Small intestine (tissue), 7 donors: ENCODE data around the gene YJEFN3. TPM values are rescaled to one million over a fixed set of nuclear protein-coding genes. Genes with fewer than 3 reads are reported as not detected.

Experiments
- DNase-seq, 2 donors: peaks; one replicate each; pipeline versions ENCODE4 v3.0.0 to v3.0.0-alpha.2; 2013
- FAIRE-seq: peaks from 2 replicates; lab custom pipeline; 2012; peaks lifted over from hg19 to GRCh38; lab: Jason Lieb, UNC
- H3K27ac ChIP-seq, 3 donors: one replicate each; pipeline ENCODE4 v1.5.1; 2013; ENCODE audit warnings: low read length in 2 of 3, mild to moderate bottlenecking in 2 of 3, control low read depth in 1 of 3, inconsistent platforms in 1 of 3, low read depth in 1 of 3, moderate library complexity in 1 of 3
- H3K27me3 ChIP-seq, 3 donors: one replicate each; pipeline ENCODE4 v1.6.1; 2013; ENCODE audit warnings: low read length in 3 of 3, inconsistent platforms in 1 of 3; ENCODE audit not compliant: control insufficient read depth in 3 of 3, insufficient read depth in 3 of 3
- H3K36me3 ChIP-seq, 3 donors: one replicate each; pipeline ENCODE4 v1.6.1; 2013; ENCODE audit warnings: low read length in 3 of 3, inconsistent platforms in 1 of 3, low read depth in 1 of 3, mild to moderate bottlenecking in 1 of 3, moderate library complexity in 1 of 3; ENCODE audit not compliant: control insufficient read depth in 3 of 3, insufficient read depth in 2 of 3
- H3K4me1 ChIP-seq, 3 donors: one replicate each; pipeline ENCODE4 v1.6.1; 2013; ENCODE audit warnings: low read length in 2 of 3, inconsistent platforms in 1 of 3, low read depth in 1 of 3, mild to moderate bottlenecking in 1 of 3, moderate library complexity in 1 of 3; ENCODE audit not compliant: control insufficient read depth in 3 of 3, insufficient read depth in 2 of 3
- H3K4me3 ChIP-seq, 3 donors: one replicate each; pipeline ENCODE4 v1.5.1; 2013; ENCODE audit warnings: low read length in 3 of 3, control low read depth in 1 of 3, inconsistent platforms in 1 of 3, low read depth in 1 of 3, mild to moderate bottlenecking in 1 of 3, moderate library complexity in 1 of 3
- H3K9me3 ChIP-seq, 2 donors: one replicate each; pipeline ENCODE4 v1.6.1; 2013; ENCODE audit warnings: low read depth in 1 of 2, low read length in 1 of 2; ENCODE audit not compliant: control insufficient read depth in 2 of 2, insufficient read depth in 1 of 2
- WGBS, 3 donors: extraction: QIAGEN DNeasy Blood & Tissue Kit; methylation state at CpG; one replicate each; pipeline ENCODE4 v1.1.7; 2013; 5-methylcytosine and 5-hydroxymethylcytosine counted together
- polyA plus RNA-seq, 4 donors: library from polyadenylated mRNA; stranded (reverse) in 3 of 4; unstranded in 1 of 4; fragments of 200-250 nt in 3 of 4; fragments of 120-200 nt in 1 of 4; gene quantifications; one replicate each; pipeline versions ENCODE4 v1.2.1 to v1.2.3, GENCODE V29; 2013
- donor health status: healthy with polysubstance abuse.
- donor health status: control.
- donor health status: control.
- donor health status: Bipolar disorder and iron deficiency.
- donor health status: healthy.

The YJEFN3 gene
- polyA plus RNA-seq, 4 donors = 6.7 to 44.1 (median 17.5) TPM

DNA sequence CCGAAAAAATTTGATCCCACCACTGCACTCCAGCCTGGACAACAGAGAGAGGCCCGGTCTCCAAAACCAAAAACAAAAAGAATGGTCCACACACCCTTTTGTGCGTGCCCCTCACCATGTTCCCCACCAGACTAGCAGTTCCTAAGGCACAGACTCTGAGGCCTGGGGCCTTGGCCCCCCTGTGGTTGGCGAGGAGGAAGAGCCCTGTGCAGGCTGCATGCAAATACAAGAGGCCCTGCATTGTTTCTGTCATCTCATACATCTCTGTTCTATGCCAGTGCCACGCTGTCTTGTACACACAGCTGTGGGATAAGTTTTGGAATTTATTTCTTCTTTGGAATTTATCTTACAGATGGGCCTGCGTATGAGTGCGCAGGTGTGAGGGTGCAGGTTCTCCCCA is 4.7 kb upstream of the YJEFN3 start:
- H3K36me3 ChIP-seq = peaks cover 3 to 66% (median 5%) of the 10 kb centered on the region in 3 donors

DNA sequence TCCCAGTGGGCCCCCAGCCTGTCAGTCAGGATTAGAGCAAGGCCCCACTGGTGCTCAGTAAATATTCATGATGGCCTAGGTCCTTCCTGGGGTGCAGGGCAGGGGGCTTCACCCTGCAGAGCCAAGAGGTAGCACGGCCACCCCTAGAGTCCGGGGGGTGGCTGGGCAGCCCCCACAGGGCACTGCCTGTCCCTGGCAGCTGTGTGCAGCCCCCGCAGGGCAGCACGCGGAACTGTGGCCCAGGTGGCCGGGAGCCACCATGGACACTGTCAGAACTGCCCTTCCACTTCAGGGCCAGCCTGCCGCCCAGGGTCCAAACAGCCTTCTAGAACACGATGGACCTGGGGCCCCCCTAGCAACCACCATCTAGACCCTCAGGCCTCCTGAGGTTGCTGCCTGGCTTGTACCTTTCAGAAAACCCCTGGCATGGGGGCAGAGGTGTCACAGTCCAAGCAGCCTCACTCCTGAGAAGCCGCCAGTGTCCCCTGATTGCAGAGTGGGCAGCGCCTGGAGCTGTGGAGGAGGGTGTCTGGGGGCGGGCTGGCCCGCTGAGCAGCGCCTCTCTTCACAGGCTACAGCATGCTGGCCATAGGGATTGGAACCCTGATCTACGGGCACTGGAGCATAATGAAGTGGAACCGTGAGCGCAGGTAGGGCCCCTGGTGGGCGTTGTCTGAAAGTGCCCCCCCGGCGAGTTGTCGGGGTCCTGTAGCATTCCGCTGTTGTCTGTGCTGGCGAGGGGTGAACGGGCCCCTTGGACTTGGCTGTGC is 2.9 kb upstream of the YJEFN3 start:
- no peak overlapping the region for H3K4me3 ChIP-seq
- 91 to 94% (median 94%) methylated on average over 22 to 23 of the region's 23 CpGs for WGBS, 3 donors
- H3K9me3 ChIP-seq = no peaks in the 10 kb centered on the region
- H3K27ac ChIP-seq = no peak overlapping the region
- FAIRE-seq = no peak
- DNase-seq = no peak
- no peaks in the 10 kb centered on the region for H3K27me3 ChIP-seq
- H3K36me3 ChIP-seq = peaks cover 2 to 64% (median 3%) of the 10 kb centered on the region in 3 donors
- H3K4me1 ChIP-seq = no peaks in the 10 kb centered on the region

More for the DNA sequence above, 4.7 kb upstream of the YJEFN3 start:
- Histone ChIP-seq H3K4me3 (no peak overlapping the region), H3K4me1 (no peaks in the 10 kb centered on the region), H3K9me3 (no peaks in the 10 kb centered on the region), H3K27me3 (no peaks in the 10 kb centered on the region), H3K27ac (no peak overlapping the region)
- WGBS, 3 donors = 85 to 93% (median 87%) methylated on average over 7 of the region's 7 CpGs
- FAIRE-seq = no peak
- no peak for DNase-seq

DNA sequence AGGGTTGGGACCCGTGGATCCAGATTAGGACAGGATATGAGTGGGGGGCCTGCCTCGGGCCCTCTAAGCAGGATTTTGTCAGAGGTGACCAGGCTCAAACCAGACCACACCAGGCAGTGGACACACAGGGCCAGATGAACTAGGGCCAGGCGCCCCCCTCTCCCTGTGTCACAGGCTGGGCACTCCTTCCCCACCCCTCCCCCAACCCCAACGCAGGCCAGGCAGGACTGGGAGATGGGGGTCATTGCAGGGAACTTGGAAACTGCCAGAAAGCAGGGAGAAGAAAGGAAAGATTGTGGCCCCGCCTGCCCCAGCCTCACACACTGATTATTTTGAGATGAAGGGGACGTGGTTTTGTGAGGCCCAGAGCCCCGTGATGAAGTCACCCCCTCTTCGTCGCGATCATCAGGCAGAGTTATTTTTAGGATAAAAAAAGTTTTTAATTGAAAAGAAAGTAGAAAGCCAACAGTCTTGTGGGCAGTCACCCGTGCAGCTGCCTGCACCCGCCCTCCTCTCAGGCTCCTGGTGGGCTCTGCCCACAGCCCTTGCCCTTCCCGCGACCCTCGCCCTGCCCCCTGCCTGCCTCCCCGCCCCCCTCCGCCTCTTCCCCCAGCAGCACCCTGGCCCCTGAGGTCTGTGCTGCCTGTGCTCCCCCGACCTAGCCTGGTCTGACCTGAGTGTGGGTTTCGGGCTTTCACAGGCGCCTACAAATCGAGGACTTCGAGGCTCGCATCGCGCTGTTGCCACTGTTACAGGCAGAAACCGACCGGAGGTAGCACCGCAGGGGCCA is 1.9 kb upstream of the YJEFN3 start:
- H3K27ac ChIP-seq = no peak overlapping the region
- H3K27me3 ChIP-seq = no peaks in the 10 kb centered on the region
- no peak overlapping the region for H3K4me3 ChIP-seq
- H3K4me1 ChIP-seq = no peaks in the 10 kb centered on the region
- WGBS, 3 donors = 84 to 90% (median 88%) methylated on average over 26 to 28 of the region's 28 CpGs
- no peaks in the 10 kb centered on the region for H3K9me3 ChIP-seq
- DNase-seq (no peak), FAIRE-seq (no peak)
- H3K36me3 ChIP-seq = peaks cover 0 to 63% (median 3%) of the 10 kb centered on the region in 3 donors

DNA sequence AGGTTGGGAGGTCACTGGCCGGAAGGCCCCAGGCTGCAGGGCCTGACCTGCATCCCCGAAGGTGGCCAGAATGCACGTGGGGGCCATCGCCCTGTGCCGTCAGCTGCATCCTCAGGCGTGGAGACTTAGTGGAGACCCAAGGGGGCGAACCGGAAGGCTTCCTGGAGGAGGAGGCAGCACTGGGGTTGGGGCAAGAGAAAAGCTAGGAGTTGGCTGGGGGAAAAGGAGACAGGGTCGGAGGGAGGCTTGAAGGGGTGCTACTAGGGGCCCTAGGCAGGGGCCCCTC is 1.4 kb upstream of the YJEFN3 start:
- no peaks in the 10 kb centered on the region for H3K27me3 ChIP-seq
- H3K4me3 ChIP-seq = no peak overlapping the region
- no peak overlapping the region for H3K27ac ChIP-seq
- H3K36me3 ChIP-seq = peaks cover 0 to 63% (median 3%) of the 10 kb centered on the region in 3 donors
- DNase-seq = no peak
- no peaks in the 10 kb centered on the region for H3K9me3 ChIP-seq
- H3K4me1 ChIP-seq = peaks cover 0 to under 1% (median 0%) of the 10 kb centered on the region in 3 donors
- no peak for FAIRE-seq
- 94 to 96% (median 96%) methylated on average over 9 of the region's 9 CpGs for WGBS, 3 donors

DNA sequence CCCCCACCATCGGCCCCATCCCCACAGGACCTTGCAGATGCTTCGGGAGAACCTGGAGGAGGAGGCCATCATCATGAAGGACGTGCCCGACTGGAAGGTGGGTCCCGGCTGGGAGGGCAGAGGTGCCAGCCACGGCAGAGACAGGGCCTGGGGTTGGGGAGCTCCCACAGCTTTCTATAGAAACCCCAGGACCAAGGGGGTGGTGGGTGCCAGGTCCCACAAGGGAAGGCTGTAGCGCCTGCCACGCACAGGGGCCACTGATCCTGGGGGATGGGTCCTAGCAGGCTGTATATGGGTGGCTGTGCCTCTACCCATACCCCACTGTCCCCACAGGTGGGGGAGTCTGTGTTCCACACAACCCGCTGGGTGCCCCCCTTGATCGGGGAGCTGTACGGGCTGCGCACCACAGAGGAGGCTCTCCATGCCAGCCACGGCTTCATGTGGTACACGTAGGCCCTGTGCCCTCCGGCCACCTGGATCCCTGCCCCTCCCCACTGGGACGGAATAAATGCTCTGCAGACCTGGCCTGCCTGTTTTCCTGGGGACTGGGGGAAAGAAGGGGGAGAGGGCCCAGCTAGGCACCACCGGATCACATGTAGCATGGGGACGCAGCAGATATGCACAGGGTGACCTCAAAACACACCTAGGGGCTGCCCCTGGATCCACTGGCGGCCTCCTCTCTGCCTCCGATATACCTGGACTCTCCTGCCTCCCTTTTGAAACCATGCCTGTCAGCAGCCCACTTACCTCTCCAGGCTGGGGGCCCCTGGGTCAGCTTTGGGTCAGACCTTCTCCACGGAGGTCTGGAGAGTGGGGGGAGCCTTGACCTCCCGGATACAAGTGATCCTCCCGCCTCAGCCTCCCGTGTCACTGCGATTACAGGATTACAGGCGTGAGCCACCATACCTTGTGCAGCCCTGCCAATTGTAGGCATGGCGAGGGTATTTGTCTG is 761 bp upstream of the YJEFN3 start:
- Histone ChIP-seq H3K9me3 (no peaks in the 10 kb centered on the region), H3K36me3 (peaks cover 0 to 63% (median under 1%) of the 10 kb centered on the region in 3 donors), H3K4me3 (no peak overlapping the region), H3K4me1 (peaks cover 0 to 3% (median 0%) of the 10 kb centered on the region in 3 donors), H3K27ac (no peak overlapping the region), H3K27me3 (no peaks in the 10 kb centered on the region)
- FAIRE-seq (no peak), DNase-seq (no peak)
- 93 to 95% (median 94%) methylated on average over 26 to 27 of the region's 27 CpGs for WGBS, 3 donors

DNA sequence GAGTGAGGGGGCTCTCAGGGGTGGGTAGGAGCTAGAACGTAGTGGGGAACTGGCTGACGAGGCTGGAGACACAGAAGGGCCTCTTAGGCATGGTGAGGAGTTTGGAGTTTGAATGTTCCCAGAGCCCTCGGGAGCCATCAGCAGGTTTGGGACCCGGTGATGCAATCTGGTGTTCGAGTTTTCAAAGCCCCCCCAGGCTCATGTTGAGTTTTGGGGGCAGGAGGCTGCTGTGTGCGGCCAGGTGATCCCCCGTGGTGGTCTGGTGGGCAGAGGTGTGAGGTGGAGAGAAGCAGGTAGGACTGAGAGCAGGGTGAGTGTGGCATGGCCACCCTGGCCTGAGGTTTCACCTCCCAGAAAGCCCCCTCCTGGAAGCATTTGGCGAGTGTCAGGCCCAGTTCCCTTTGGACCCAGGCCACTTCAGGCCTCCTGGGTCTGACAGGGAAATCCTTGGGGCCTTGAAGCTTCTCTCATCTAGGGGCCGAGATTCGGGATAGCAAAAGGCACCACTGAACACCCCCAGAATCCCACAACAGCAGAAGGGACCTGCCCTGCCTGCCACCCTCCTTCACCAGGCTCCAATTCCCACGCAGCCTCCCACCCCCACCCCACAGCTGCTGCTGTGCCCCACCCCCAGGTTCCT is 1.2 kb downstream of the YJEFN3 start:
- DNase-seq = no peak
- H3K27ac ChIP-seq = no peak overlapping the region
- H3K4me1 ChIP-seq = peaks cover 0 to 3% (median 0%) of the 10 kb centered on the region in 3 donors
- H3K27me3 ChIP-seq = no peaks in the 10 kb centered on the region
- FAIRE-seq = no peak
- peaks cover 0 to 50% (median 0%) of the 10 kb centered on the region in 3 donors for H3K36me3 ChIP-seq
- H3K4me3 ChIP-seq = no peak overlapping the region
- no peaks in the 10 kb centered on the region for H3K9me3 ChIP-seq
- WGBS, 3 donors = 75 to 78% (median 78%) methylated on average over 11 of the region's 11 CpGs

DNA sequence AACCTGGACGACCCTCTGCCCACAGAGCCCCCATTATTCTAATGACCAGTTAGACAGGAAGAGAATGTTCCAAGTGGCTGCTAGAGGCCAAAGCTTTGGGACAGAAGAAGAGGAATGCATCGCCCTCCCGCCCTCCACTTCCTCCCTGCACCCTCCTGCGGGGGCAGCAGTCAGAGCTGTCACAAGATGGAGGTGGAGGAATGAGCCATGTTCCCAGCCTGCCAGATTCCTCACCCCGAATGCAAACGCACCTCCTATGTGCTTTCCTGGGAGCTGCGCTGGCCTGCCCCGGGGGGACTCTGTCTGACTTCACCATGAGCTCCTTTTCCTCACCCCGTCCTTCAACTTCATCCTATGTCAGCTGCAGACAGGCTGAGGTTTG is 1.7 kb downstream of the YJEFN3 start:
- Histone ChIP-seq H3K9me3 (no peaks in the 10 kb centered on the region), H3K4me1 (peaks cover 0 to 3% (median 0%) of the 10 kb centered on the region in 3 donors), H3K36me3 (peaks cover 0 to 45% (median 0%) of the 10 kb centered on the region in 3 donors), H3K27ac (no peak overlapping the region), H3K4me3 (no peak overlapping the region), H3K27me3 (no peaks in the 10 kb centered on the region)
- FAIRE-seq (no peak), DNase-seq (no peak)
- WGBS, 3 donors = 60 to 76% (median 61%) methylated on average over 9 of the region's 9 CpGs
